Right renal pelvis (tissue), 4 donors: ENCODE data around the gene USP49. TPM values are rescaled to one million over a fixed set of nuclear protein-coding genes. Genes with fewer than 3 reads are reported as not detected.

Experiments used
- DNase-seq, 4 donors: peaks; one replicate each; pipeline ENCODE4 v3.0.0-alpha.2; 2013; ENCODE audit warnings: low read depth in 4 of 4, low spot score in 3 of 4, missing footprints in 1 of 4
- polyA plus RNA-seq, 4 donors: library from polyadenylated mRNA; unstranded; fragments of 120-200 nt; gene quantifications; one replicate each; pipeline ENCODE4 v1.2.1, GENCODE V29; 2013; ENCODE audit not compliant: insufficient read length in 4 of 4

Gene USP49
- polyA plus RNA-seq, 4 donors = 9.5 to 12.4 (median 11.6) TPM

DNA sequence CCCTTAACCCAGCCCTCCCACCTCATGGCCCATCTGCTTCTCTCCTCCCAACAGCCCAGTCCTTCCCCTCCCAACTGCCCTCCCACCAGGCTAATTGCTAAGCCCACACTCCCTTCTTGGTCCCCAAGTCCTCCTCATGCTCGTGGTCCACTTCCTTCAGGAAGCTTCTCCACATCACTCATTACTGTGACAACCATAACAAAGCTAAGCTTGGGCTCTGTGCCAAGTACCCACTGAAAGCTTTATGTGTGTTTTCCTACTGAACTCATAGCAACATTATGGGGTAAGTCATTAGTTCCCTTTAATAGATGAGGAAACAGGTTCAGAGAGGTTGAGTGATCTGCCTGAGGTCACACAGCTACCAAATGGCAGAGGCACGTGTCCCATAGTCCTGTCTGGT, 131.7 kb downstream of the USP49 start:
- DNase-seq = no peak

DNA sequence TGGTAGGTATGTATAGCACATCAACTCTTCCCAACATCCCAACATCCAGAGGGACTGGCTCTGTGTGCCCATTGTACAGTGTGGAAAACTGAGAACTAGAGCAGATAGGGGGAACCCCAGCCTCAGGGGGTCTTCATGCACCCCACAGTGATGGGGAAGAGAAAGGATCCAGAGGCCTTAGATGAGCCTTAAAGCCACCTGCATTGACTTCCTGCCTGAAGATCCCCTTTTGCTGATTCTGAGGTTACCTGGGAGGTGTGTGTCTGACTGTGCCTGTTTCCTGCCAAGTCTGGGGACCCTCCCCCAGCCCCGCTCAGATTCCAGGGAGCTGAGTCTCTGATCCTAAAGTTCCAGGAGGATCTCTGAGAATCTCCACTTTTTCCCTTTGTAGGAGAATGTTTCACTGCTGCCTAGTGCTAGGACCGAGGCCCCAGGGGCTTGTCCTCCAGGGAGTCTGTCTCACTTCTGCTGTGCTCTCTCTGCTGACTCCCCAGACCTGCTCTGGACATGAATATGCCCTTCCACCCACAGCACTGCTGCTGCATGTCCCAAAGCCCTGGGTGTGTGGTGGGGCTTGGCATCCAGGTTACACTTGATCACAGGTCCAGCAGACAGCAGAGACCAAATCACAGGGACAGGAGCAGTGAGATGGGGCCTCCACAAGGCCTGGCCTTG, 135.1 kb downstream of the USP49 start:
- no peak for DNase-seq

DNA sequence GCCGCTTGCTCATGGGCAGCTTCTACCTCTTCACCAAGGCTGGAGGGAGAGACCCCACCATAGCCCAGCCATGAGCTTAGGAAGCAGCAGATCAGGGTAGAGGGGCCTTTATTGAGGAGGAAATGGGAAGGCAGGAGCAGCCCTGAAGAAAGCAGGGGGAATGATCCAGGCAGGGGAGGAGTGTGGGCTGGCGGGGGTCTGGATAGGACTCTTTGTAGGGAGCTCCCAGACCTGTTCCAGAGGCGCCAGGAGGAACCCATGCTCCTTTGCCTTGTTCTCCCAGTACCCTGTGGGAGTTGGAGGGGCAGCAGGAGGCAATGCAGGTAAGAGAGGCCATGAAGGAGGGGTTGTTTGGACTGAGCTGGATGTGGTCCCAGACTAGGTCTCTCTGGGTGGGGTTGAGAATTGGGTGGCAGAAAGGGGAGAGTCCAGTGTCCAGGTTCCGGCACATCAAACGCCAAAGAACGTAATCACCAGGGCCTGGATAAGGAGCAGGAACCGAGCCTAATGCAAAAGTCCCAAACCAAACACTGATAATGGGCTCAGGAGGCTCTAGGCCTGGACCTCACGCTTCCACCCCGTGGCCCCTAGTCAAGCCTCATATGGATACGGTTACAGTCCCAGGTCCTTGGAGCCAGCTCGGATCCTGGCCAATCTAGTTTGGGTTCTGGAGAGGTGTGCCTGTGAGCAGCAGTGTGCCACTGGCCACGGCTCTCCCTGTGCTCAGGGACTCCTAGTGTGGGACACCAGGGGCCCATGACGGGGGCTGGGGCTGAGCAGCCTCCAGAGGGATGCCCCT, 135.9 kb downstream of the USP49 start:
- no peak for DNase-seq

DNA sequence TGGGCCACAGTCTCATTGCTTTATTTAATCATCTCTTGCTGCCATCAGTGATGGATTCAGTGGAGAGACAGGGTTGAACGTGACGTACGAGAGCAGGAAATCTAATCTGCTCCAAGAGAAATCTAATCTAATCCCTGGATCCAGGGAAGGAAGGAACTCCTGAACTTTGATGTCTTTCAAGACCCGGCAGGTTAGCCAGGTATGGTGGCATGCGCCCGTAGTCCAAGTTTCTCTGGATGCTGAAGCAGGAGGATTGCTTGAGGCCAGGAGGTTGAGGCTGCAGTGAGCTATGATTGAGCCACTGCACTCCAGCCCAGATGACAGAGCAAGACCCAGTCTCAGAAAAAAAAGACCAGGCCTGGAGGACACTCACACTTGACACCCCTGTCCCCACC, 136.5 kb downstream of the USP49 start:
- no peak for DNase-seq

DNA sequence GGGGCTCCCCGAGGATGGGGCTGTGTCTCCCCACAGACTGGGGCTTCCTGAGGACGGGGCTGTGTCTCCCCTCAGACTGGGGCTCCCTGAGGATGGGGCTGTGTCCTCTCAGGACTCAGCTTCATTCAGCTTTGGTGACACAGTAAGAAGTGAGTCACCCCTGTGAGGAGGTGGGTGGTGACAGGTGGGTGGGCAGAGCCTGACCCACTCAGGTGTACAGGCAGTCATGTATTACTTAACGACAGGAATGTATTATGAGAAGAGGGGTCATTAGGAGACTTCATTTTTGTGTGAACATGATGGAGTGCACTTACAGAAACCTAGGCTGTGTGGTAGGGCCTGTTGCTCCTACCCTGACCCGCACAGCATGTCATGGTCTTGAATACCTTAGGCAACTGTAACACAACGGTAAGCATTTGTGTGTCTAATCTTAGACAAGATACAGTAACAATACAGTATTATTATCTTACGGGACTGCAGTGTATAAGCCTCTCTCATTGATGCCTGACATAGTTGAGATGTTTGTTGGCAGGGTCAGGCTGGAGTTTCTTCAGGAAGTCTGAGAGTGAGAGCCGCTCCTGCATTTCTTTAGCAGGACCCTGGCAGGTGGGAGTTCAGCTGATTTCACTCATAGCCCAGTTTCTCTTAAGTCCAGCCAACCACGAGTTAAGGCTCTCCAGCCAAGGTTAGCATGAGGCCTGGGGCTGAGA, 137.1 kb downstream of the USP49 start:
- no peak for DNase-seq

DNA sequence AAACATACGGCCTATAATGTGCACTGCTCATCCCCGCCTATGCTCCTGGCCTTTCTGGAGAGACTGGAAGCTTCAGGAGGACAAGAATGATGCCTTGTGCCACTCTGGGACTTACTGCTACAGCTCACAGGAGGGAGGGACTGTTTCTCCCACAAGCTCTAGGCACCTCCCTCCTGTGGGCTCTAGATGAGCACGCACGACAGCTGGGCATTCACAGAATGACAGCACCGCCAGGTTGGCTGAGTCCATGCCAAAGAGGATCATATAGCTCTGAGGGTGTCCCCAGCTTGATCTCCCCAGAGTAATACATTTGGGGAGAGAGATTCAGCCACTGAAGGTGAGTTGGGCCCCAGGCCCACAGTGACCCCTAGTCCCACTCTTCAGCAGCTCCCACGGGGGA, 137.9 kb downstream of the USP49 start:
- no peak for DNase-seq

DNA sequence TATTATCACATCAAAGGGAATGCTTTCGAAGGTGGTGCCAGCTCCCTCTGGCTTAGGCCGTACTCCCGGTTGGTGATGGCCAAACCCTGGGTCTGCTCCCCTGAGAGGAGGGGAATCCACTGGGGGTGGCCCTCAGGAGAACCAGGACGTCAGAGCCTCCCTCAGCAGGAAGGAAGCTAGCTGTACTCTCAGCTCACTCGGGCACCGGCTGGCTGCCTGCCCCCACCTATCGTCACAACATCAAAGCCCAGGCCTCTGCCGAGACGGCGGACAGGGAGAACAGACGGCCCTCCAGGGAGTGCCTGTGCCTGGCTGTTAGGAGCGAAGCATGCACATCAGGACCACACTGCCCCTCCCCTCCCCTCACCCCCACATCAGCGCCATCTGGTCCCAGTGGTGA, 138.8 kb downstream of the USP49 start:
- no peak for DNase-seq

DNA sequence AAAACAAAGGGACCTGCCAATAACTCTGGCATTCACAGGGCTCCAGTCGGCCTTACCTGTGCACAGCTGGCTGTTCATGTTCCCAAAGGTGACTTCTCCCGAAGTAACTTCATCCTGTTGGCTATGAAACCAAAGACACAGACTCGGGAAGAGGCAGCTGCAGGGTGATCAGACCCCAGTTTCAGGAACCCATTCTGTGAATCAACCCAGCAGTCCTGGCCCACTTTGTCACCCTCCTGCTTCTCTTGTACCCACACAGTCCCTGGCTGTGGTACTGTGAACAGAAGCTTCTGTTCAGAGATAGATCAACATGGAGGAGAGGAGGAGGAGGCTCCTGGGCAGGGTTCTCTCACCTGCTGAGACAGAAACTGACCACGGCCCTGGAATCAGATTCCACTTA, 139.3 kb downstream of the USP49 start:
- no peak for DNase-seq

DNA sequence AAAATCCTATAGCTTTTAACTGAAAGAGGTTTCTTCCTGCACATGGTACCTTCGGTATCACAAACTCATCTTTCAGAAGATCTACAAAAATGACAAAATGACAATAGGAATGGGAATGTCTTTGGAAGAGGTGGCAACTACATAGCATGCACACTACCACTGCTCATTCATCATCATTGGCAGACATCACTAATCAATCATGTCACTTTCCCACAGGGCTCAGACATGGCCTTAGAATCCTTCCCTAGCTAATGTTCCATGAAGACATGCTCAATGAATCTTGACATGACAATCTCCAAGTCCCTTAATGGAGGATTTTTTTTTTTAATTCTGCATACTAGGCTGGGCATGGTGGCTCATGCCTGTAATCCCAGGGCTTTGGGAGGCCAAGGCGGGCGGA, 144.8 kb downstream of the USP49 start:
- DNase-seq = no peak

DNA sequence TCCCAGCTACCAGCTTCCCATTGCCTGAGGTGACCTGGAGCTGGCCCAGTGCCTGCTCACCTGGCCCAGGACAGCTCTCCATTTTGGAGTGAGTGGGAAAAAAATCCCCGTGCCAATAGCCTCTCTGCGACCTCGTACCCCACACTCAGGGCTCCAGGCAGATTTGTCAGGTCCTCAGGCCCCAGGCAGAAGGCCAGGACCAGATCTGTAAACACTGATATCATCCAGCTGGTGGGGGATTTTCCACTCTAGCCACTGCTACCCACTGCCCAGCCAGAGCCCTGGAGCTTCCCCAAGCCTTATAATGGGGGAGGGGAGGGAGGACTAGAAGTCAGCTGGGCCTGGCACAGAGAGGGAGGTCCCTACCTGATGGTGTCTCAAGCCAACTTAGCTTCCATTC, 146.6 kb downstream of the USP49 start:
- DNase-seq = no peak

DNA sequence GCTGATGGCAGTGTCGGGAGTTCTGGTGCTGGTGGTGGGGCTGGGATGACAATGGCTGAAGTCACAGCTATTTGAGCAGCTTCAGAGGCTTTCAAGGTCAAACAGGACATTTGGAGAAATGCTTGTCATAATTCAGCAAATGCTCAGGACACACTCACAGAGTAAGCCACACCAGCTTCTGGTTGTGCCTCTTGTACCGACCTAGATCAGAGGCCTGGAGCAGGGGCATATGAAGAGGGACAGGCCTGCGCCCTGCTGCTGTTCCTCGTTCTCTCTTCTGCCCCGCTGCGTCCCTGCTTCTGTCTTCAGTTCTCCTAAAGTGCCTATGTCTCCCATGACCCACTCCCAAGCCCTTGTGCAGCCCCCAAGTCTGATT, 147.1 kb downstream of the USP49 start:
- DNase-seq = no peak

DNA sequence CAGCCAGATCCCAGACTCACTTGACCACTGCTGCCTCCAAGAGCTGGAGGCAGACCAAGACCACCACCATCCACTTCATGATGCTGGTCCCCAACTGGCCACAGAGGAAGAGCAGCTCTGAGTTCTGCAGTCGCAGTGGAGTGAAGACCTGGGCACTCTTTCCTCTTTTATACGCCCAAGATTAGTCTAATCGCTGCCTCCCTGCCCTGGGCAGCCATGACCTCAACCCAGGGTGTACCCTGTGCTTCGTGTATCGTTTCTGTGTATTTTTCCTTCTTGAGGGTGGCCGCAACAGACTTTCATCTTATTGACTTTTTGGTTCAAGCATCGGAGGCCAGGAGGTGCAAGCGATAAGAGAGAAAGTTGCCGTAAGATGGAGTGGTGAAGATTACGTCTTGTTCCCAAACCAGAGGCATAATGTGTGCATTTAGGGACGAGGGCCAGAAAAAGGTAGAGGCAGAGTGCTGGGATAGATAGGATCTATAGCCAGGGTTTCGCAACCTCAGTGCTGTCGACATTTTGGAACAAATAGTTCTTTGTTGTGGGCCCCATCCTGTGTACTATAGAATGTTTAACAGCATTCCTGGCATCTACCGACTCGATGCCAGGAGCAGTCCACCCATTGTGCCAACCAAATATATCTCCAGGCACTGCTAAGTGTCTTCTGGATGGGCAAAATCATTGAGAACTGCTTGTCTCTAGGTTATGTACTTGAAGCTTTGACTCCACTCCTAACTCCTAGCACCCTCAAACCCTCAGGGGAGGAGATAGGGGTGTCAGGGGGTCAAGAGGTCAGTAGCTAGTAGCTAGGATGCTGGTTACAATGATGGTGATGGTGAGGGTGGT, 147.7 kb downstream of the USP49 start, which contains the start of gene PGC:
PGC (minus strand) TSS at position 142 of the 846 bp plus-strand sequence; CDS start at position 79, 63 bp downstream.
- no peak for DNase-seq

DNA sequence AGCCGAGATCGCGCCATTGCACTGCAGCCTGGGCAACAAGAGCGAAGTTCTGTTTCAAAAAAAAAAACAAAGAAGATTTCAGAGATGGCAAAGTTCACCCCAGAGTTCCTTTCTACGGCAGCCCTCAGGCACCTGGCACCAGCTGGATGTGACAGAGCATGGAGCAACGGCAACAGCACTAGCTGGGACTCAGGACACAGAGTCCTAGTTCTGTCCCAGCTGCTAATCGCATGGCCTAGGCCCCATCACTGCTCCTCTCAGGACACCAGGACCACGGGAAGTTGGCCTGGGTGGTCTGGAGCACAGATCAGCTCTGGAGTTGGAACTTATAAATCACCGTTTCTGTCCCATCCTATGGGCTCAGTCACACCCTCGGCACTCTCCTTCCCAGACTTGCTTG, 149.1 kb downstream of the USP49 start:
- no peak for DNase-seq

DNA sequence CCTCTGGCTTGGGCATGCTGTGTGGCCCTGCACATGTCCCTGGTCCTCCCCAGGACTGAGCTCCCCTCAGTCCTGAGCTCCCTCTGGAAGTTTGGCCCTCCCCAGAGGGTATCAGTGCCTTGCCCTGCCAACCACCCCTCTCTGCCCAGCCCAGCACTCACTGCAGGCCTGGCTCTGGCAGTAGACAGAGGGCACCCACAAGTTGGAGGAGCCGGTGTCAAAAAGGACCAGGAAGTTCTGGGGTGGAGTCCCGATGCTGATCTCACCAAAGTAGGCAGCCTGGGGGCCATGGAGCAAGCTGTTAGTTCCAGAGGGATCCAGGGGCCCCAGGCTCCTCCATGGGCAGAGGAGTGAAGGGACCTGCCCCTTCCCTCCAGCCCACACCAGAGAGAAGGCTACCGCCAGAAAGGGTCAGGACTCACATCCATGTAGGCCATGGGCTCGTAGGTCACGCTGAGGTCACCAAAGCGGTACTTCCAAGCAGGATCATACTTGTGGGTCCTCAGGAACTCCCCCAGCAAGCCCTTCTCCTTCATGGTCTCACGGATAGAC, 150.9 kb downstream of the USP49 start:
- no peak for DNase-seq

DNA sequence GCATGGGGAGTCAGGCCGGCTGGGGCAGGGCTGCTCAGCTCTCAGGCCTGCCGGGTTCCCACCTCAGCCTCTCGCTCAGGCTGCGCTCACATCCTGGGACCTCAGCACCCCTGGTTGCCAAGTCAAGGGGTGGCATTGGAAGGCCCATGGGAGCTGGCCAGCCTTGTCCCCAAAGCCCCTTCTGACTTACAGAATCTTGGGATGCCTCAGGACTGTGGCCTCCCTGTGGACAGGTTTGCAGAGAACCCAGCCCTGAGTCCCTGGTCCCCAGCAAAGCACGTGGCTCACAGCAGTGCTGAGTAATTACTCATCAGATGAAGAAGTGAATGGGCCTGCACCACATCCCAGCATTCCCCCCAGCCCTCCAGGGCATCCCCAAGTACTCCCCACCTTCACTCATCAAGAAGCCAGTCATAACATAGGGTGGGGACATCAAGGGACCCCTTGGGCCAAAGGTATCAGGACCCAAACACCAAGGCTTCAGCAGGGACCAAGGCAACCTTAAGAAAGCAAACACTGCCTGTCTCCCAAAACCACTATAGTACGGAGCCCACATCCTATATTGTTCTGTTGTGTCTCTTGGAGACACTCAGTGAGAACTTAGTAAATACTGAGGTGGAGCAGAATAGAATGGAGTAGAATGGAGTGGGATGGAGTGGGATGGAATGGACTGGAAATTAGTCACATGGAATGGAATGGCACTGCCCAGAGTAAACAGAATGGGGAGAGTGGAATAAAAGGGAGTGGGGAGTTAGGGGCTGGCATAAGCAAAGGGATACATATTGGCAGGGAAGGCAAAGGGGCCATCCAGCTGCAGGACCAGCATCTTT, 151.6 kb downstream of the USP49 start:
- no peak for DNase-seq

DNA sequence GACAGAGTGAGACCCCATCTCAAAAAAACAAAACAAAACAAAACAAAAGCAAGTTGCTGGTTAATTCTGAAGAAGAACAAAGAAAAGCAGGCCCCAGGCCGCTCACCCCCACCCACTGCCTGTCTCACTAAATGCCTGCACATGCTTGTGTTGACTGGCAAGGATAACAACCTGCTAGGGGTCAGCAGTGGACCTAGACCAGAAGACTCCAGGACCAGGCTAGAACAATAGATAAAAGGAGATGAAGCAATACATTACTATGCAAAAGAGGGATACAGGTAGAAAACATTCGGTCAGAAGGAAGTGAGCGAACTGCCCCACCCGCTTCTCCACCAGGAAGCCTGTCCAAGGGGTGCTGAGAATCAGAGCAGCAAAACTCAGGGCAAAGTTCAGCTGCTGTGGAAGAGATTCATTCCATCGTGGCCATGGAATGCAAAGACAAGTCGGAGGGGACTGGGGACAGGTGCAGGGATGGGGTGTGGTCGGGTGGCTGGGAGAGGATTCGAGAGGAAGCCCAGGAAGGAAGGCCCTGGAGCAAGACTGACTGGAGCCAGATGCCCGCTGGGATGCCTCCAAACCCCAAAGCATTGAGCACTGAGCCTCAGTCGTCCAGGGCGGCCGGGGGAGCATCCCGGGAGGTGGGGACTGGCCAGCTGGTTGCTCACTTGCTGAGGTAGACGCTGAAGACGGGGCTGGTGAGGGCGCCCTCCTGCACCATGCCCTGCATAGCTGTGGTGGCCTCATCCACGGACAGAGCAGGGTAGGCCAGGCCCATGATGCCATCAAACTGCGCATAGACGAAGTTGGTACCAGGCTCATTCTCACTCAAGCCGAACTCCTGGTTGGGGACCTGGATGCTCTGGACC, 153.3 kb downstream of the USP49 start:
- no peak for DNase-seq

DNA sequence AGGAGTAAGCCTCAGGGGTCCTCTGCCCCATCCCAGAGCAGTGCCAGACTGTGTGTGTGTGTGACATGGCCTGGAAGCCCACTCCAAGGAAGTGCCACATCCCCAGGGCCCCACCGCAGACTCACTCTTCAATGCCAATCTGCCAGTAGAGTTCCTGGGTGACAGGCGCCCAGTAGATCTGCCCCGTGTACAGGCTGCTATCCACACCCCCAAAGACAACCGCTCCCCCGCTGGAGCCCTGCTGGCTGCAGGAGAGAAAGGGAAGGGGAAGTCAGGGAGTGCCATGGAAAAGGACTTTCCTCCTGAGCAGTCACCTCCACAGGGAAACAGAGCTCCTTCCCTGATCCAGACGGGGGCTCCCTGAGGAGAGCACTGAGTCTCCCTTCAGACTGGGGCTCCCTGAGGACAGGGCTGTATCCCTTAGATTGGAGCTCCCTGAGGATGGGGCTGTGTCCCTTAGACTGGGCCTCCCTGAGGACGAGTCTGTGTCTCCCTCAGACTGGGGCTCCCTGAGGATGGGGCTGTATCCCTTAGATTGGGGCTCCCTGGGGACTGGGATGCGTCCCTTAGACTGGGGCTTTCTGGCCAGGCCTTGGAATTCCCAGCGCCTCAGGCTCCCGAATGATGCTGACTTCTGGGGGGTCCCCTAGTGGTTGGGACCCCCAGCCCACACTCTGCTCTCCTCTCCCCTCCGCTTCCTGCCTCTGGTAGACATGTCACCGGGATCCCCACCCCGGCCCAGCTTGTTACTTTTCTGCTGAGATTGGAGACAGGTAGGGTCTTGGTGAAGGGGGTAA, 154.6 kb downstream of the USP49 start:
- no peak for DNase-seq
